Peyer's patch (tissue), 4 donors: ENCODE data around the gene ZBTB16.

ENCODE experiments used
- POLR2A ChIP-seq, 2 donors: fragments of 450-650 bp; IDR thresholded peaks; one replicate each; pipeline ENCODE4 v1.5.1; 2017; ENCODE audit warnings: antibody characterized with exemption in 2 of 2, mild to moderate bottlenecking in 2 of 2, moderate library complexity in 2 of 2
- TF ChIP-seq, protein P1 (sequence below), 6 experiments: fragments of 450-650 bp in 4 of 6; fragments of 200-600 bp in 2 of 6; sonication (generic) in 1 of 6; IDR thresholded peaks; one replicate each; pipeline ENCODE4 v1.5.1; 2017 to 2019; ENCODE audit warnings: antibody characterized with exemption in 6 of 6, mild to moderate bottlenecking in 3 of 6, moderate library complexity in 1 of 6

DNA sequence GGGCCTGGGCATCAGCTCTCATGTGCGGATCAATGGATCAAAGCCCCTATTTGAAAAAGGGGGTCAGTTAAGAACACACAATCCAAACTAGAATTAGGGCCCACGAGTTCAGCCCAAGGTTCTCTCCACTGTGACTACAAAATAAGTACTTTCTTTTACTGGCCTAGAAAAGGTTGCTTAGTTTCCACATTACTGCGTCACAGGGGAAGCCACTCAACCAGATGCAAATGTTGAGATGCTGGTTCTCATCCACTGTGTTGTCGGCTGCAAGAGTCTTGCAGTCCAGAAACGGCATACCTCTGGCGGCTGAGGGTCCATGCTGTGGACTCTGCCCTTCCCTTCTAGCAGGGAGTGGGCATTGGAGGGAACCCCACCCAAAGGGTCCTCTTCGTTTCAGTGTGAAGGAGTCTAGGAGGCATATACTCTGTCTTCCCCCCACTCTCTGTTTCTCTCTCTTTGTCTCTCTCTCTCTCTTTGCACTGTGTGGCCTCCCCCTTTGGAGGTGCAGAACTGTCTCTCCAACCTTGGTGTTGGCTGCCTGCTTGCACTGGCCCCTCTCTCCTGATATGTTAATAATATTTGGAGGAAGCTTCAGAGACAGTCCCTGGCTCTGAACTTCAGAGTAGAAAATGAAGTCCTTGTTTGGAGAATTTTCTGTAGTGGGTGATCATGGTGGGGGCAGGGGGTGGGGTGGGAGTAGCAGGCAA, 137.6 kb downstream of the ZBTB16 start:
- TF ChIP-seq, protein P1, sequence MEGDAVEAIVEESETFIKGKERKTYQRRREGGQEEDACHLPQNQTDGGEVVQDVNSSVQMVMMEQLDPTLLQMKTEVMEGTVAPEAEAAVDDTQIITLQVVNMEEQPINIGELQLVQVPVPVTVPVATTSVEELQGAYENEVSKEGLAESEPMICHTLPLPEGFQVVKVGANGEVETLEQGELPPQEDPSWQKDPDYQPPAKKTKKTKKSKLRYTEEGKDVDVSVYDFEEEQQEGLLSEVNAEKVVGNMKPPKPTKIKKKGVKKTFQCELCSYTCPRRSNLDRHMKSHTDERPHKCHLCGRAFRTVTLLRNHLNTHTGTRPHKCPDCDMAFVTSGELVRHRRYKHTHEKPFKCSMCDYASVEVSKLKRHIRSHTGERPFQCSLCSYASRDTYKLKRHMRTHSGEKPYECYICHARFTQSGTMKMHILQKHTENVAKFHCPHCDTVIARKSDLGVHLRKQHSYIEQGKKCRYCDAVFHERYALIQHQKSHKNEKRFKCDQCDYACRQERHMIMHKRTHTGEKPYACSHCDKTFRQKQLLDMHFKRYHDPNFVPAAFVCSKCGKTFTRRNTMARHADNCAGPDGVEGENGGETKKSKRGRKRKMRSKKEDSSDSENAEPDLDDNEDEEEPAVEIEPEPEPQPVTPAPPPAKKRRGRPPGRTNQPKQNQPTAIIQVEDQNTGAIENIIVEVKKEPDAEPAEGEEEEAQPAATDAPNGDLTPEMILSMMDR (IDR thresholded peaks at IDR 0.05): no peak
- no peak for TF ChIP-seq POLR2A (IDR thresholded peaks at IDR 0.05)
